GM20000 (cell line): Measurements from ENCODE around the gene DNAH1.

Experiments used
- DNase-seq: peaks from one replicate; pipeline ENCODE4 v3.0.0; 2012; ENCODE audit warnings: low spot score
- TF ChIP-seq, protein P1 (sequence below): IDR thresholded peaks from 2 replicates; pipeline ENCODE4 v1.5.1; 2012; ENCODE audit warnings: mild to moderate bottlenecking, control low read depth; ENCODE audit errors: extremely low read depth, missing control alignments

The DNAH1 gene

DNA sequence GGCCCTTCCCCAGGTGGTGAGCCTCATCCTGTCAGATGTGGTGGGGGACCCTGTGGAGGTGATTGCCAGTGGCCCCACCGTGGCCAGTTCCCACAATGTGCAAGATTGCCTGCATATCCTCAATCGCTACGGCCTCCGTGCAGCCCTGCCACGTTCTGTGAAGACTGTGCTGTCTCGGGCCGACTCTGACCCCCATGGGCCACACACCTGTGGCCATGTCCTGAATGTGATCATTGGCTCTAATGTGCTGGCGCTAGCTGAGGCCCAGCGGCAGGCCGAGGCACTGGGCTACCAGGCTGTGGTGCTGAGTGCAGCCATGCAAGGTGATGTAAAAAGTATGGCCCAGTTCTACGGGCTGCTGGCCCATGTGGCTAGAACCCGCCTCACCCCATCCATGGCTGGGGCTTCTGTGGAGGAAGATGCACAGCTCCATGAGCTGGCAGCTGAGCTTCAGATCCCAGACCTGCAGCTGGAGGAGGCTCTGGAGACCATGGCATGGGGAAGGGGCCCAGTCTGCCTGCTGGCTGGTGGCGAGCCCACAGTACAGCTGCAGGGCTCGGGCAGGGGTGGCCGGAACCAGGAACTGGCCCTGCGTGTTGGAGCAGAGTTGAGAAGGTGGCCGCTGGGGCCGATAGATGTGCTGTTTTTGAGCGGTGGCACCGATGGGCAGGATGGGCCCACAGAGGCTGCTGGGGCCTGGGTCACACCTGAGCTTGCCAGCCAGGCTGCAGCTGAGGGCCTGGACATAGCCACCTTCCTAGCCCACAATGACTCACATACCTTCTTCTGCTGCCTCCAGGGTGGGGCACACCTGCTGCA, 23.7 kb upstream of the DNAH1 start:
- TF ChIP-seq, protein P1, sequence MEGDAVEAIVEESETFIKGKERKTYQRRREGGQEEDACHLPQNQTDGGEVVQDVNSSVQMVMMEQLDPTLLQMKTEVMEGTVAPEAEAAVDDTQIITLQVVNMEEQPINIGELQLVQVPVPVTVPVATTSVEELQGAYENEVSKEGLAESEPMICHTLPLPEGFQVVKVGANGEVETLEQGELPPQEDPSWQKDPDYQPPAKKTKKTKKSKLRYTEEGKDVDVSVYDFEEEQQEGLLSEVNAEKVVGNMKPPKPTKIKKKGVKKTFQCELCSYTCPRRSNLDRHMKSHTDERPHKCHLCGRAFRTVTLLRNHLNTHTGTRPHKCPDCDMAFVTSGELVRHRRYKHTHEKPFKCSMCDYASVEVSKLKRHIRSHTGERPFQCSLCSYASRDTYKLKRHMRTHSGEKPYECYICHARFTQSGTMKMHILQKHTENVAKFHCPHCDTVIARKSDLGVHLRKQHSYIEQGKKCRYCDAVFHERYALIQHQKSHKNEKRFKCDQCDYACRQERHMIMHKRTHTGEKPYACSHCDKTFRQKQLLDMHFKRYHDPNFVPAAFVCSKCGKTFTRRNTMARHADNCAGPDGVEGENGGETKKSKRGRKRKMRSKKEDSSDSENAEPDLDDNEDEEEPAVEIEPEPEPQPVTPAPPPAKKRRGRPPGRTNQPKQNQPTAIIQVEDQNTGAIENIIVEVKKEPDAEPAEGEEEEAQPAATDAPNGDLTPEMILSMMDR = no peak
- no peak for DNase-seq

DNA sequence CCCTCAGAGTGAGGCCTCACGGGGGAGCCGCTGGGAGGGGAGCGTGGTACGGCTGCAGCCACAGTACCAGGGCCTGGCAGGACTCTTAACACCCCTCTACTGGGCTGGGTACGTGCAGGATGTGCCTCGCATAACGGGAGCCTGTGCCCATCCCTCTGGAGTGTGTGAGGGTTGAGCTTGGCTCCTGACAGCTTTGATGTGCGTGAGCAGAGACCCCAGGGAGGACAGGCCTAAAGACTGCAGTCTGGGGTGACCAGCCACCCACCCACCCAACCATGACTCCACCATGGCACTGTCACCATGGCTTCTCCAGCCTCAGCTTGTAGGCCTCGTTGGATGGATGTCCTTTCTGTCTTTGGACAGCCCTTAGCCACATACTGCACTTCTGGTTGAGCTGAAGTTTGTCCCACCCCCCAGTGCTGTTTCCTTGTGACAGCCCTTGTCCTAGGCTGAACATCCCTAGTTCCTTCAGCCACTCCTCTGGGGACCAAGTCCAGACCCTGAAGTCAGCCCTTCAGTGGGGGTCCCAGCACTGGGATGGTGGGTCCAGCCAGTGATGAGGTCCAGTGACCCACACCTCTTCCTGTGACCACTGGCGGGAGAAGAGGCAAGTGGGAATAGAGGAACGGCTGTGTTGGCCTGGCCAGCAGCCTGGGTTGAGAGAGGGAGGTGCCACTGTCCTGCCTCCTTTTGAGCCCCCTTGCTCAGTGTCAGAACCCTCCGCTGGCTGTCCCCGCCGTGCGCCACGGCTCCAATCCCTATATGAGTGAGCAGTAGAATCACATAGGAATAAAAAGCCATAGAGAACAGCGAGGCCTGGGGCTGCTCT, 22.4 kb upstream of the DNAH1 start:
- TF ChIP-seq, protein P1 = no peak
- DNase-seq = no peak

DNA sequence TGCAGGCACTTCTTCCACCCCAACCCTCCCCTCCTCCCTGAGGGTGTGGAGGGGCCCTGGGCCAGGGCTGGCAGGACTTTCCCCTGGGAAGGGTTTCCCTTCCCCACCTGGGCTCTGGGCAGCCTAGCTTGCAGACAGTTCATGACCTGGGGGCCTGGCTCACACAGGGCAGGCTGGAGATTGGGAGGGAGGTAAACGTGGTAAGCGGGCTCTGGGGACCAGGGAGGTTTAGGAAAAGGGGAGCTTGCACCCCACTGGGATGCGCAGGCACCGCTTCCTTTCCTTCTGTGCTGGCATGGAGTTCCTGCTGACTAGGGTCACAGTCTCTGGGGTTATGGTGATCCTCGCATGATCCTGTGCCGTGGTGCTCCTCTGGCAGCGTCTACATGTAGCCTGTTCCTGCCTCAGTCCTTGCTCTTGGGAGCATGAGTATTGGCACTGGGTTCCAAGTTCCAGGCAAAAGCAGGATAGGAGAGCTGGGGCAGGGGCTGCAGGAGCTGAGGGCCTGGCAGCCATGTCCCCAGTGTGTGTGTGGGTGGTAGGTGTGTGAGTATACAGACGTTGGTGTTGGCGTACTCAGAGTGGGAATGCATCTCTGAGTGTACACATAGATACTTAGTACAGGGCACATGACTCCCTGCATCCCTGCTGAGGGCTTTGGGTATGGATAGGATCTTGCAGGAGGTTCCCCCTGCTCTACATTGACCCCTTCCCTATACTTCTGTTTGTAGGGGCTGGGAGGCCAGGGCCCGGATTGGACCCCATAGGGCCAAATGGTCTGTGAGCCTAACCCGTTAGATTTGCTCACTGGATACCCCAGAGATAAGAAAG, 21.6 kb upstream of the DNAH1 start:
- TF ChIP-seq, protein P1 = no peak
- DNase-seq = no peak

DNA sequence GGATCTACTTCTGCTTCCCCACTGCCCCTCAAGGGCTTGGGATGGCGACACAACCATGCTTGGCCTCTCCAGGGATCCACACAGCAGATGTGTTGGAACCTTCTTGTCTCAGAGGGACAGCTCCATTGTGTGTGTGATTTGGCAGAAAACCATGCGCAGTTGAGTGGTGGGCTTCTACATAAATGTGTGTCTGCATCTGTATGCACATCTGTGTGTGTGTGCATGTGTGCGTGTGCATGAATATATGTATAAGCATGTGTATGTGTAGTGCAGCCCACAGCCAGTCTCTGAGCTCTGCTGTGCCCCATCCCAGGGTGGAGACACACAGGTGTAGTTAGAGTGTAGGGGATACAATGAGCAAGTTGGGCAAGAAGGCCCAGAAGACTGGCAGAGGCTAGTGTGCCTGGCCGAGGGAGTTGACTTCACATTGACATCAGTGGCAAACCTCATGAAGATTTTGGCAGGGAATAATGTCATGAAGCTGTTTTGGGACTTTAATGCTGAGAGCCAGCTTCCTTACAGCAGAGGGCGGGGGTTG, 20.4 kb upstream of the DNAH1 start:
- no peak for DNase-seq
- TF ChIP-seq, protein P1 = no peak

DNA sequence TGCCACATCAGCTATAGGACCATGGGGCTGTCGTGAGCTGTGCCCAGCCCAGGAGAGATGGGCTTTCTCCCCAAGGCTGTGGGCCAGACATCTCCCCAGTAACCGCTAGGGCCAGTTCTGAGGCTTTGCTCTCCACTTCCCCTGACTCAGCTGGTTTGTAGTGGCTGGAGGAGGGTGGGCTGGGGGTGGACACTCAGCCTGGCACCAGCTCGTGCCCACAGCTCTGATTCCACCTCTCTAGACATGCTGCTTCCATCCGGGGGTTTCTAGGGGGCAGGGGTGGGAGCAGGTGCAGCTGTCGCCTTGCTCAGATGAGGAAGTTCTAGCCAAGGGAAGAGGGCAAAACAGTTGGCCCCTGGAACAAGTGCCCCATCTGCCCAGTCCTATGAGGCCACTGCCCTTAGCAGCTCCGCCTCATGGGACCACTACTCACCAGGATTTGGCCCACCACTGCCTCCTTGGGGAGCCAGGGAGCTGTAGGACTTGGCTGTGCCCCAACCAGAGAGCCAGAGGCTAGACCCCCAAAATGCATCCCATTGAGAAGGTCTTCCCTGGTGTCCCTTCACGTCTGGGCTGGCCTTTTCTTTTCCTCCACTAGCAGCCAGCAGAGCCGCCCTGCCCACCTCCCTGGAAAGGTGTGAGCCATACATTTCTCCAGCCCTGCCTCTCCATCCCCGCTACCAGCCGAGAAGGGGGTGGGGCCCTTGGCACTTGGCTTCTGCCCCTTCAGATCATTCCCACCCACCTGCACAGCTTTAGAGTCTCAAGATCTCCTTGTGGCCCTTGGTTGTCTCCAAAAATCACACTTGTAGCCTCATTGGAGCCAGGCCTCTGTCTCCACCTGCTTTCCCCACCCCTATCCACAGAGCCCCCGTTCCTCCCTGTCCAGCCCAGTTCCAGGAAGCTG, 18.6 kb upstream of the DNAH1 start:
- no peak for DNase-seq
- TF ChIP-seq, protein P1 = no peak
